A549 (cell line): ENCODE results near the gene STRA8.

Experiments used
- HDAC2 ChIP-seq: fragments of 200-600 bp; sonication (generic); IDR thresholded peaks from 2 replicates; pipeline ENCODE4 v1.6.1; 2016
- PHF8 ChIP-seq: fragments of 200-600 bp; sonication (generic); IDR thresholded peaks from 2 replicates; pipeline ENCODE4 v1.6.1; 2016; ENCODE audit warnings: low read depth, mild to moderate bottlenecking, antibody characterized with exemption, moderate library complexity, borderline replicate concordance
- POLR2AphosphoS2 ChIP-seq: conservative IDR thresholded peaks from 2 replicates; pipeline ENCODE4 v1.6.1; 2012; ENCODE audit warnings: low read length, improper control_type of control experiment, inconsistent platforms
- RCOR1 ChIP-seq: fragments of 150-350 bp; IDR thresholded peaks from 2 replicates; pipeline ENCODE4 v1.6.1; 2014; ENCODE audit warnings: antibody characterized with exemption, low read length, low read depth
- TF ChIP-seq, protein P1 (sequence below): fragments of >200 bp; sonication (Bioruptor Twin); formaldehyde crosslinking; IDR thresholded peaks from 3 replicates; pipeline ENCODE4 v1.5.1; 2016
- TF ChIP-seq, protein P2 (sequence below): fragments of 200-600 bp; sonication (generic); IDR thresholded peaks from 2 replicates; pipeline ENCODE4 v1.6.1; 2016; ENCODE audit warnings: antibody characterized with exemption, mild to moderate bottlenecking, moderate library complexity

DNA sequence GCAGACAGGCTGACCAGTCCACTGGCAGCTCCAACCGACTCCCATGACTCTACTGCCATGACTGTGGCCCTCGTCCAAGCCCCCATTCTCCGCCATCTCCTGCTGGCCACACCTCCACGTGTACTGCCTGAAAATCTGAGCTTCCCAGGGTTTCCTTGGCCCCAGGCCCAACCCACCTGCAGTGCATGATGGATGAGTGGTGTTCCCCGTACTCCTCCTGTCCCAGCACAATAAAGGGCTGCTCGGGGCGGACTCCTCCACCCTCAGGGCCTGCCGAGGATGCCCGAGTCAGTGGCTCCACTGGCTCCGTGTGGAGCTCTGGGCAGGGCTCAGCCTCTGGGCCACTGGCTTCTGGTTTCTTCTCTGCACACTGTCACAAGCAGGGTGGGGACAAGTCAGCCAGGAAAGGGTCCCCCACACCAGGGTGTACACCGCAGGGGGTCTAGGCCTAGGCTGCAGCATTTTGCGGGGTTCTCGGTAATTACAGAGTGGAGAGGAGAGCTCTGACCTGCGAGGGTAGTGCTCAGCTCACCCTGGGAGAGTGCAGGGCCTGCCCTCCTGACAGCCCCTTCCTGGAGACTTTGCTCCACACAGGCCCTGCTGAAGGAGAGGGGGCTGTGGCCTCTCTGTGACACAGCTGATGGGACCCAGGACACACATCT lies 37.5 kb upstream of the STRA8 start:
- no peak for TF ChIP-seq POLR2AphosphoS2
- no peak for TF ChIP-seq PHF8
- TF ChIP-seq, protein P1, sequence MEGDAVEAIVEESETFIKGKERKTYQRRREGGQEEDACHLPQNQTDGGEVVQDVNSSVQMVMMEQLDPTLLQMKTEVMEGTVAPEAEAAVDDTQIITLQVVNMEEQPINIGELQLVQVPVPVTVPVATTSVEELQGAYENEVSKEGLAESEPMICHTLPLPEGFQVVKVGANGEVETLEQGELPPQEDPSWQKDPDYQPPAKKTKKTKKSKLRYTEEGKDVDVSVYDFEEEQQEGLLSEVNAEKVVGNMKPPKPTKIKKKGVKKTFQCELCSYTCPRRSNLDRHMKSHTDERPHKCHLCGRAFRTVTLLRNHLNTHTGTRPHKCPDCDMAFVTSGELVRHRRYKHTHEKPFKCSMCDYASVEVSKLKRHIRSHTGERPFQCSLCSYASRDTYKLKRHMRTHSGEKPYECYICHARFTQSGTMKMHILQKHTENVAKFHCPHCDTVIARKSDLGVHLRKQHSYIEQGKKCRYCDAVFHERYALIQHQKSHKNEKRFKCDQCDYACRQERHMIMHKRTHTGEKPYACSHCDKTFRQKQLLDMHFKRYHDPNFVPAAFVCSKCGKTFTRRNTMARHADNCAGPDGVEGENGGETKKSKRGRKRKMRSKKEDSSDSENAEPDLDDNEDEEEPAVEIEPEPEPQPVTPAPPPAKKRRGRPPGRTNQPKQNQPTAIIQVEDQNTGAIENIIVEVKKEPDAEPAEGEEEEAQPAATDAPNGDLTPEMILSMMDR, result no peak
- TF ChIP-seq RCOR1, result no peak
- no peak for TF ChIP-seq HDAC2
- TF ChIP-seq, protein P2, sequence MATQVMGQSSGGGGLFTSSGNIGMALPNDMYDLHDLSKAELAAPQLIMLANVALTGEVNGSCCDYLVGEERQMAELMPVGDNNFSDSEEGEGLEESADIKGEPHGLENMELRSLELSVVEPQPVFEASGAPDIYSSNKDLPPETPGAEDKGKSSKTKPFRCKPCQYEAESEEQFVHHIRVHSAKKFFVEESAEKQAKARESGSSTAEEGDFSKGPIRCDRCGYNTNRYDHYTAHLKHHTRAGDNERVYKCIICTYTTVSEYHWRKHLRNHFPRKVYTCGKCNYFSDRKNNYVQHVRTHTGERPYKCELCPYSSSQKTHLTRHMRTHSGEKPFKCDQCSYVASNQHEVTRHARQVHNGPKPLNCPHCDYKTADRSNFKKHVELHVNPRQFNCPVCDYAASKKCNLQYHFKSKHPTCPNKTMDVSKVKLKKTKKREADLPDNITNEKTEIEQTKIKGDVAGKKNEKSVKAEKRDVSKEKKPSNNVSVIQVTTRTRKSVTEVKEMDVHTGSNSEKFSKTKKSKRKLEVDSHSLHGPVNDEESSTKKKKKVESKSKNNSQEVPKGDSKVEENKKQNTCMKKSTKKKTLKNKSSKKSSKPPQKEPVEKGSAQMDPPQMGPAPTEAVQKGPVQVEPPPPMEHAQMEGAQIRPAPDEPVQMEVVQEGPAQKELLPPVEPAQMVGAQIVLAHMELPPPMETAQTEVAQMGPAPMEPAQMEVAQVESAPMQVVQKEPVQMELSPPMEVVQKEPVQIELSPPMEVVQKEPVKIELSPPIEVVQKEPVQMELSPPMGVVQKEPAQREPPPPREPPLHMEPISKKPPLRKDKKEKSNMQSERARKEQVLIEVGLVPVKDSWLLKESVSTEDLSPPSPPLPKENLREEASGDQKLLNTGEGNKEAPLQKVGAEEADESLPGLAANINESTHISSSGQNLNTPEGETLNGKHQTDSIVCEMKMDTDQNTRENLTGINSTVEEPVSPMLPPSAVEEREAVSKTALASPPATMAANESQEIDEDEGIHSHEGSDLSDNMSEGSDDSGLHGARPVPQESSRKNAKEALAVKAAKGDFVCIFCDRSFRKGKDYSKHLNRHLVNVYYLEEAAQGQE, result no peak
